Testis (tissue), 3 donors: ENCODE results near the gene SLC25A21. TPM values are rescaled to one million over a fixed set of nuclear protein-coding genes. Genes with fewer than 3 reads are reported as not detected.

Experiments
- DNase-seq: peaks from one replicate; pipeline ENCODE4 v3.0.0-alpha.2; 2019
- H3K27ac ChIP-seq, 2 donors: fragments of 200-600 bp; sonication (generic); one replicate each; pipeline ENCODE4 v1.5.1; 2019
- H3K27me3 ChIP-seq: fragments of 200-600 bp; sonication (generic); one replicate; pipeline ENCODE4 v1.5.1; 2019
- H3K36me3 ChIP-seq: fragments of 200-600 bp; sonication (generic); one replicate; pipeline ENCODE4 v1.5.1; 2017; ENCODE audit warnings: low read depth; ENCODE audit errors: missing control alignments
- H3K4me1 ChIP-seq: fragments of 200-600 bp; sonication (generic); one replicate; pipeline ENCODE4 v1.5.1; 2019
- H3K4me3 ChIP-seq, 2 donors: fragments of 200-600 bp; sonication (generic); one replicate each; pipeline ENCODE4 v1.5.1; 2017 to 2019
- H3K9me3 ChIP-seq: fragments of 200-600 bp; sonication (generic); one replicate; pipeline ENCODE4 v1.5.1; 2017
- CTCF ChIP-seq, 3 experiments: fragments of 450-650 bp in 2 of 3; fragments of 200-600 bp in 1 of 3; sonication (generic) in 1 of 3; IDR thresholded peaks; one replicate each; pipeline ENCODE4 v1.5.1; 2016 to 2019; ENCODE audit warnings: antibody characterized with exemption in 3 of 3, mild to moderate bottlenecking in 2 of 3, moderate library complexity in 1 of 3
- POLR2A ChIP-seq: fragments of 450-650 bp; IDR thresholded peaks from one replicate; pipeline ENCODE4 v1.6.1; 2017; ENCODE audit warnings: antibody characterized with exemption, mild to moderate bottlenecking, moderate library complexity
- WGBS, 2 donors: methylation state at CpG; one replicate each; pipeline ENCODE4 v1.1.5; 2018; 5-methylcytosine and 5-hydroxymethylcytosine counted together
- intact Hi-C: fragments of 100-400 bp; cut with DNase I; formaldehyde crosslinking; loops from one replicate; pipeline ENCODE4 v1.15.1; 2023; ENCODE audit warnings: low total_unique reads
- polyA plus RNA-seq: library from polyadenylated mRNA; stranded (reverse); fragments of 350-450 nt; fragmentation: Illumina TruSeq; extraction: RNeasy Lipid Tissue Mini Kit (QIAGEN cat#74804); gene quantifications from one replicate; pipeline ENCODE4 v1.2.3, GENCODE V29; 2014; ENCODE audit warnings: low read depth, low replicate concordance; ENCODE audit not compliant: insufficient read depth
- total RNA-seq, 2 donors: library from RNA; depleted of rRNA; stranded (reverse); fragments of >200 nt; gene quantifications; one replicate each; pipeline ENCODE4 v1.2.3, GENCODE V29; 2016

Gene SLC25A21
- total and polyA plus RNA-seq, 3 donors from 2014 or later: 4.4 to 16.0 (median 13.6) TPM

GRCh38 chr14:37139710-37140109, 32.7 kb downstream of the SLC25A21 start:
- no peak for TF ChIP-seq CTCF (IDR thresholded peaks at IDR 0.05)
- TF ChIP-seq POLR2A: no peak
- DNase-seq: no peak
- no peak overlapping the region for H3K4me3 ChIP-seq
- no peaks in the 10 kb centered on the region for H3K9me3 ChIP-seq
- H3K27ac ChIP-seq: no peak overlapping the region
- H3K27me3 ChIP-seq: no peaks in the 10 kb centered on the region
- no peaks in the 10 kb centered on the region for H3K36me3 ChIP-seq
- intact Hi-C loops: no loop called here
- H3K4me1 ChIP-seq: no peaks in the 10 kb centered on the region
- 85 to 89% methylated on average over 3 of the region's 3 CpGs for WGBS, 2 donors

- 91% methylated on average over 2 of the region's 2 CpGs for WGBS, 2 donors
- Histone ChIP-seq H3K4me1 (peaks cover 2% of the 10 kb centered on the region), H3K27me3 (no peaks in the 10 kb centered on the region), H3K4me3 (no peak overlapping the region), H3K36me3 (no peaks in the 10 kb centered on the region), H3K27ac (no peak overlapping the region), H3K9me3 (no peaks in the 10 kb centered on the region)
- DNase-seq: no peak
- intact Hi-C loops: no loop called here
- no peak for TF ChIP-seq POLR2A
- no peak for TF ChIP-seq CTCF (IDR thresholded peaks at IDR 0.05)
Measured at GRCh38 chr14:37138898-37139297, 33.5 kb downstream of the SLC25A21 start.

DNA sequence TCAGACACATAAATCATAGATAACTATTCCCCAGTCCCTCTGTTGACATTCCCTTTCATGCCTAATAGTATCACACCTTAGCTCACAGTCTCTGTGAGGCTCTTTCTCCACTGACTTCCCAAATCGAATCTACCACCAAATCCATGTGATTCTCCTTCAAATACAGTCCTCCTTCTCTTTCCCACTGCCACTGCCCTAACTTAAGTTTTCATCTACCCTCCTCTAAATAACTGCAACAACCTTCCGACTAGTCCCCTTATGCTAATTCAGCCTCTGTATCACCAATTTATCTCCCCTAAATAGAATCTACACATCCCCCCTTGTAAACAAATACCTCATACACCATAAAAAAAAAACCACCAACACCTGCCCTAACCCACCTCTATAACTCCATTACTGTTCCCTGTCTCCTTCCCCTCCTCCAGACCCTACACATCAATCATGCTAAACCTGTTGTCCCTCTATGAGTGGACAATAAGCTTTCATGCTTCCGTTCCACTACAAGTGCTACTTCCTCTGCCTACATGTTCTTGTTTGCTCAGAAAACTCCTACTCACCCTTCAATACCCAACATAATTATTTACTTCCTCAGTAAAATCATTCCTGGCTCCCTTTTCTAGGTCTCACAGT, 39.0 kb downstream of the SLC25A21 start:
- 93 to 94% methylated on average over 3 of the region's 3 CpGs for WGBS, 2 donors

GRCh38 chr14:37131205-37131604, 41.2 kb downstream of the SLC25A21 start:
- H3K4me1 ChIP-seq: peaks cover 2% of the 10 kb centered on the region
- TF ChIP-seq CTCF (IDR thresholded peaks at IDR 0.05): no peak
- TF ChIP-seq POLR2A: no peak
- H3K36me3 ChIP-seq: no peaks in the 10 kb centered on the region
- peak; percentile 44 for DNase-seq
- H3K27ac ChIP-seq: no peak overlapping the region
- WGBS, 2 donors: 34 to 48% methylated on average over 2 of the region's 2 CpGs
- no peak overlapping the region for H3K4me3 ChIP-seq
- intact Hi-C loops: no loop called here
- H3K9me3 ChIP-seq: no peaks in the 10 kb centered on the region
- H3K27me3 ChIP-seq: no peaks in the 10 kb centered on the region

More for the DNA sequence above, 39.0 kb downstream of the SLC25A21 start:
- H3K9me3 ChIP-seq: no peaks in the 10 kb centered on the region
- H3K36me3 ChIP-seq: no peaks in the 10 kb centered on the region
- no peak for DNase-seq
- TF ChIP-seq CTCF (IDR thresholded peaks at IDR 0.05) (no peak), POLR2A (no peak)
- no peaks in the 10 kb centered on the region for H3K27me3 ChIP-seq
- H3K4me1 ChIP-seq: peaks cover 2% of the 10 kb centered on the region
- no peak overlapping the region for H3K4me3 ChIP-seq
- intact Hi-C loops: no loop called here
- H3K27ac ChIP-seq: no peak overlapping the region

DNA sequence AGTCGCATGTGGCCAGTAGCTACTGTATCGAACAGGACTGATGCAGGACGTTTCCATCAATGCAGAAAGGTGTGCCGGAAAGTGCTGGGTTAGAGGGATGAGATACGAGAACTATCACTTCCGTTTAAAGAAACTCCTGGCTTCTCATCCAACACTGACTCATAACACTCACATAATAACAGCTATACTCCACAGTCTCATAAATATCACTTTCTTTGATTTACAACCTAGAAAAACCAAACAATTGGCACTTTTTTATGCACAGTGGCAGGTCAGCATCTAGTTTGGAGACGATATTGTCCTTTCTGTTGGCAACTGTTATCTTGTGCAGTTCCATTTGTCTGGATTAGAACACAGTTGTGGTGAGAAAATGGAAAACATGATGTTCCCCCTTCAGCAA, 43.4 kb downstream of the SLC25A21 start:
- Histone ChIP-seq H3K36me3 (no peaks in the 10 kb centered on the region), H3K9me3 (no peaks in the 10 kb centered on the region), H3K27me3 (no peaks in the 10 kb centered on the region), H3K4me3 (no peak overlapping the region), H3K4me1 (no peaks in the 10 kb centered on the region), H3K27ac (no peak overlapping the region)
- 87 to 88% methylated on average over 7 of the region's 7 CpGs for WGBS, 2 donors
- no peak for DNase-seq
- intact Hi-C loops: no loop called here
- TF ChIP-seq CTCF (IDR thresholded peaks at IDR 0.05) (no peak), POLR2A (no peak)
